Keratinocyte (primary cell): ENCODE data around the gene ATXN7L2. TPM values are rescaled to one million over a fixed set of nuclear protein-coding genes. Genes with fewer than 3 reads are reported as not detected.

ENCODE experiments used
- DNase-seq: peaks from one replicate; pipeline ENCODE4 v3.0.0-alpha.2; 2011; ENCODE audit warnings: low read depth, missing footprints, low spot score
- FAIRE-seq: peaks from 2 replicates; lab custom pipeline; 2011; peaks lifted over from hg19 to GRCh38; lab: Jason Lieb, UNC
- H2AFZ ChIP-seq: 2 replicates; pipeline ENCODE4 v1.6.0; 2012; ENCODE audit warnings: low read length, control low read depth, inconsistent platforms; ENCODE audit not compliant: control insufficient read depth
- H3K27ac ChIP-seq: 2 replicates; pipeline ENCODE4 v1.5.1; 2011; ENCODE audit warnings: low read length; ENCODE audit not compliant: control insufficient read depth, insufficient read depth
- H3K27me3 ChIP-seq: 3 replicates; pipeline ENCODE4 v1.6.0; 2011; ENCODE audit warnings: low read length; ENCODE audit not compliant: control insufficient read depth, insufficient read depth; ENCODE audit errors: extremely low read depth
- H3K36me3 ChIP-seq, 2 experiments: 2 replicates in 1 of 2; 3 replicates in 1 of 2; pipeline ENCODE4 v1.5.1; 2011; ENCODE audit warnings: low read length in 2 of 2, mild to moderate bottlenecking in 1 of 2; ENCODE audit not compliant: control insufficient read depth in 2 of 2, insufficient read depth in 2 of 2; ENCODE audit errors: extremely low read depth in 1 of 2
- H3K4me1 ChIP-seq: 3 replicates; pipeline ENCODE4 v1.5.1; 2011; ENCODE audit warnings: low read length; ENCODE audit not compliant: control insufficient read depth, insufficient read depth; ENCODE audit errors: extremely low read depth
- H3K4me2 ChIP-seq: 3 replicates; pipeline ENCODE4 v1.6.0; 2011; ENCODE audit warnings: low read depth, low read length; ENCODE audit not compliant: control insufficient read depth, insufficient read depth; ENCODE audit errors: extremely low read depth
- H3K4me3 ChIP-seq, 3 experiments: fragments of 200-600 bp in 1 of 3; sonication (generic) in 1 of 3; 2 replicates in 2 of 3; 3 replicates in 1 of 3; pipeline ENCODE4 v1.5.1; 2011 to 2016; ENCODE audit warnings: low read length in 3 of 3, mild to moderate bottlenecking in 3 of 3, control low read depth in 2 of 3, inconsistent platforms in 1 of 3, low read depth in 1 of 3, mixed read lengths in 1 of 3, mixed run types in 1 of 3, moderate library complexity in 1 of 3; ENCODE audit not compliant: control insufficient read depth in 2 of 3, insufficient read depth in 2 of 3; ENCODE audit errors: extremely low read depth in 1 of 3
- H3K79me2 ChIP-seq: 2 replicates; pipeline ENCODE4 v1.6.0; 2012; ENCODE audit warnings: low read length; ENCODE audit not compliant: control insufficient read depth, insufficient read depth
- H3K9ac ChIP-seq: 3 replicates; pipeline ENCODE4 v1.6.0; 2011; ENCODE audit warnings: low read length; ENCODE audit not compliant: control insufficient read depth, insufficient read depth; ENCODE audit errors: extremely low read depth
- H3K9me1 ChIP-seq: 3 replicates; pipeline ENCODE4 v1.6.0; 2011; ENCODE audit warnings: low read length; ENCODE audit not compliant: control insufficient read depth, insufficient read depth; ENCODE audit errors: extremely low read depth
- H3K9me3 ChIP-seq: 2 replicates; pipeline ENCODE4 v1.5.1; 2012; ENCODE audit warnings: low read depth, low read length; ENCODE audit not compliant: control insufficient read depth
- H4K20me1 ChIP-seq: 3 replicates; pipeline ENCODE4 v1.6.0; 2011; ENCODE audit warnings: low read length; ENCODE audit not compliant: control insufficient read depth, insufficient read depth; ENCODE audit errors: extremely low read depth
- CTCF ChIP-seq, 3 experiments: IDR thresholded peaks in 1 of 3; conservative IDR thresholded peaks in 1 of 3; optimal IDR thresholded peaks in 1 of 3; 2 replicates in 2 of 3; 3 replicates in 1 of 3; pipeline versions ENCODE3 to v1.5.1; 2011; ENCODE audit warnings: low read length in 3 of 3, mild to moderate bottlenecking in 3 of 3, moderate library complexity in 2 of 3, control low read depth in 1 of 3, inconsistent platforms in 1 of 3; ENCODE audit not compliant: insufficient read depth in 2 of 3; ENCODE audit errors: extremely low read depth in 1 of 3
- EZH2 ChIP-seq: IDR thresholded peaks from one replicate; pipeline ENCODE4 v1.6.1; 2012; ENCODE audit warnings: inconsistent platforms, mild to moderate bottlenecking, low read length, moderate library complexity
- dilution Hi-C: fragments of 300-500 bp; cut with MboI; formaldehyde crosslinking; loops from one replicate; pipeline ENCODE4 v1.7.0; 2020; ENCODE audit warnings: low sequenced_read_pairs; ENCODE audit not compliant: extremely low pct_ligation_motif_present
- polyA plus RNA-seq, 5 experiments: library from polyadenylated mRNA; depleted of rRNA in 3 of 5; stranded (reverse) in 3 of 5; stranded (forward) in 1 of 5; unstranded in 1 of 5; fragments of >200 nt; gene quantifications; 1 replicate in 1 of 5; 2 replicates in 3 of 5; 3 replicates in 1 of 5; pipeline versions ENCODE4 v1.2.1 to v1.2.3, GENCODE V29; 2011 to 2012; ENCODE audit warnings: missing spikeins in 2 of 5, low read depth in 1 of 5, low replicate concordance in 1 of 5

Gene ATXN7L2
- polyA plus RNA-seq, 1 donor (not counting 4 experiments of a cell fraction or from before 2014, with no cell fraction given): 1.2 TPM

GRCh38 chr1:109523706-109524105, 40.0 kb downstream of the ATXN7L2 start:
- TF ChIP-seq EZH2 (no peak), CTCF (optimal IDR thresholded peaks at IDR 0.05 in 1 of 3, IDR thresholded peaks at IDR 0.05 in 1 of 3, conservative IDR thresholded peaks at IDR 0.05 in 1 of 3; ENCODE audit: extremely low read depth in 1 of 3, insufficient read depth in 2 of 3, low read length in 3 of 3) (no peak)
- dilution Hi-C loops: no loop called here
- no peaks in the 10 kb centered on the region for H3K9me3 ChIP-seq
- no peaks in the 10 kb centered on the region for H3K36me3 ChIP-seq
- no peak overlapping the region for H3K4me3 ChIP-seq
- DNase-seq (no peak), FAIRE-seq (no peak)
- H4K20me1 ChIP-seq: no peaks in the 10 kb centered on the region
- no peak overlapping the region for H2AFZ ChIP-seq
- no peaks in the 10 kb centered on the region for H3K79me2 ChIP-seq
- no peaks in the 10 kb centered on the region for H3K4me1 ChIP-seq
- H3K27ac ChIP-seq: no peak overlapping the region
- H3K9ac ChIP-seq: no peak overlapping the region
- no peak overlapping the region for H3K4me2 ChIP-seq
- H3K9me1 ChIP-seq: no peaks in the 10 kb centered on the region
- H3K27me3 ChIP-seq: peaks cover 12% of the 10 kb centered on the region

DNA sequence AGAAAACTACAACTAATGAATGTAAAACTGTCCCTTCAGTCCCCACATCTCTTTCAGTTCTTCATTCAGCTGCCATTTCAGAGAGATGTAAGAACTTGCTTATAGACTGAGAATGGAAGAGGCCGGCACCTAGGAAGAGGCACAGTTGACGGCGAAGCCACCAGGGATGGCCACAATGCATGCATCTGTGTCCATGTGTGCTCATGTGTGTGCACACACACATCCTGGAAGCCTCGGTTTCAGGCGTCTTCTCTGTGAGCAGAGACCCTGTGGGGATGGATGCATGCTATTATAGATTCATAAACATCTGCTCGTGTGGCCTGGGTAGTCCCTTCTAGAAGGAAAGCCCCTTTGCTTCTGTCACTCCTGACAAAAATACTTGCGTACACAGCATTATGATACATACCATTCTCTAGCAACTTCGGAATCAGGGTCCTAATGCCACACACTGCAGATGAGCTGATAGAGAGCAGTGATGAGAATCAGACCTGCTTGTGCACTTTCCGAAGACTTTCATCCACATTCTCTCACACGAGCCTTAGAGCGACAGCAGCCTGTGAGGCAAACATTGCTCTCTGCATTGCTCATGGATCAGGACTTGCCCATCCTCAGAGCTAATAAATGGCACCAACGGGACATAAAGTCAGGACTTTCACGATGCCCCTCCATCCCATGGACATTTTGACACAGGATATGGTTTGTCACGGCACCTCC, 43.5 kb downstream of the ATXN7L2 start:
- no peaks in the 10 kb centered on the region for H3K79me2 ChIP-seq
- no peak overlapping the region for H2AFZ ChIP-seq
- FAIRE-seq: no peak

More for the DNA sequence above, 43.5 kb downstream of the ATXN7L2 start:
- Histone ChIP-seq H4K20me1 (no peaks in the 10 kb centered on the region), H3K36me3 (no peaks in the 10 kb centered on the region), H3K9me1 (no peaks in the 10 kb centered on the region), H3K4me3 (no peak overlapping the region), H3K27ac (no peak overlapping the region), H3K9ac (no peak overlapping the region), H3K4me1 (peaks cover 2% of the 10 kb centered on the region), H3K9me3 (no peaks in the 10 kb centered on the region), H3K27me3 (no peaks in the 10 kb centered on the region), H3K4me2 (no peak overlapping the region)
- dilution Hi-C loops: no loop called here
- TF ChIP-seq EZH2 (no peak), CTCF (optimal IDR thresholded peaks at IDR 0.05 in 1 of 3, IDR thresholded peaks at IDR 0.05 in 1 of 3, conservative IDR thresholded peaks at IDR 0.05 in 1 of 3; ENCODE audit: extremely low read depth in 1 of 3, insufficient read depth in 2 of 3, low read length in 3 of 3) (no peak)
- no peak for DNase-seq
